H54 (cell line): Measurements from ENCODE around the gene SOX15.

Experiments
- DNase-seq: peaks from one replicate; pipeline ENCODE4 v3.0.0; 2011; ENCODE audit warnings: low spot score, mixed read lengths; ENCODE audit not compliant: insufficient read length
- FAIRE-seq: peaks from 3 replicates; lab custom pipeline; 2011; peaks lifted over from hg19 to GRCh38; lab: Jason Lieb, UNC
- POLR2A ChIP-seq: IDR thresholded peaks from 2 replicates; pipeline ENCODE4 v1.6.1; 2011; ENCODE audit warnings: low read depth, mild to moderate bottlenecking, low read length

Gene SOX15

DNA sequence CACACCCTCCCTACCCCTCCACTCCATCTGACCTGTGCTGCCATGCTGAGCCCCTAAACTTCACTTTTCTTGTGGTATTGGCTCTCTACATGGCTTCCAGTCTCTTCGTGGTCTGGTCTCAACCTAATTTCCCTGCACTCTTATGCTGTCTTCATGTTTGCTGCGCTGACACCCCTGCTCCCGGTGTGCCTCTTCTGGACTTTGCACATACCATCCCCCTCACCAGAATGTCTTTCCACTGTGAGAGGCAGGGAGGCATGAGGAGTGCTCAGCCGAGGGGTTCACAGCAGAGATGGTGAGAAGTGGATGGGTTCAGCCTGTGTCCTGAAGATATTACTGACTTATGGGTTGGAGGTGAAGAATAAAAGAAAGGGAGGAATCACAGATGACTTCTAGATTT lies 38.5 kb downstream of the SOX15 start:
- DNase-seq (no peak), FAIRE-seq (no peak)
- TF ChIP-seq POLR2A = no peak

DNA sequence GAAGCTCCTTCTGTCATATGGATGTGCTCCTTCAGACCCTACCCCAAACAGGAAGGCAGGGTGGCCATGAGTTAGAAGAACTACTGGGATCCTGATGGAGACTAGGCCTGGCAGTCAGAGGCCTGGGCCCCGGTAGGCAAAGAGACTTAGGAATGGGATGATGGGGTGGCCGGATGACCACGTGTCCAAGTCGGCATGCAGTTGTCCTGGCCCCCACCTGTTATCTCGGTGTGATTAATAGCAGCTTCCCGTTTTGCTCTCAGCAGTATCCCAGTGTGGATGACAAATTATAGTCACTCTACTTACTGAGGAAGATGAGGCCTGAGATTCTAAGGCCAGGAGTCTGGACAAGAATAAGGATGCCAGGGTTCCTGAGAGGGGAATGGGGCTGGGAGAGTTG lies 39.5 kb downstream of the SOX15 start:
- TF ChIP-seq POLR2A = no peak
- FAIRE-seq (no peak), DNase-seq (no peak)

DNA sequence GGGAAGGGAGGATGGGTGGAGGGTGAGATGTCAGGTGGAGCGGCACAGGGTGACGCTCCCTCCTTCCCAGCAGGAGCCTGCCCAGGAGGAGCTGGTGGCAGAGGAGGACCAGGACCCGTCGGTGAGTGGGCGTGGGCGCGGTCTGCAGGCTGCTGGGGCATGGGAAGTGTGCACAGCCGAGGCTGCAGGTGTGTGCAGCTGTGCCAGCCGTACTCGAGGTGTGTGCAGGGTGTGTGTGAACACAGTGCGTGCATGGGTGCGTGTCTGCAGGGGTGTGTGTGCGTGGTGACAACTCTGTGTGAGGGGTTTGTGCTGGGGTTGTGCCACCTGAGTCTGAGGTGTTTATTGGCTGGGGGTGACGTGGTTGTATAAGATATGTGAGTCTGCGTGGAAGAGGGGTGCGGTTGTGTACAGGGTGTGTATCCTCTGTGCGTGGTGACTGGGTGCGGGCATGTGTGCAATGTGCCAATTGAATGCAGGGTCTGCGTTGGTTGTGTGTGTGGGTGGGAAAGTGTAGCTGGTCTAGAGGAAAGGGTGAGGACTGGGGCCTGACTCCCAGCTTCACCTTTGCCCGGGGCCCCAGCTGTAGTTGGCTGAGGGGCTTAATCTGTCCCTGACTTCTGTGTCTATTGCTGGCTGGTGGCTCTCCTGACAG lies 40.4 kb downstream of the SOX15 start:
- no peak for FAIRE-seq

DNA sequence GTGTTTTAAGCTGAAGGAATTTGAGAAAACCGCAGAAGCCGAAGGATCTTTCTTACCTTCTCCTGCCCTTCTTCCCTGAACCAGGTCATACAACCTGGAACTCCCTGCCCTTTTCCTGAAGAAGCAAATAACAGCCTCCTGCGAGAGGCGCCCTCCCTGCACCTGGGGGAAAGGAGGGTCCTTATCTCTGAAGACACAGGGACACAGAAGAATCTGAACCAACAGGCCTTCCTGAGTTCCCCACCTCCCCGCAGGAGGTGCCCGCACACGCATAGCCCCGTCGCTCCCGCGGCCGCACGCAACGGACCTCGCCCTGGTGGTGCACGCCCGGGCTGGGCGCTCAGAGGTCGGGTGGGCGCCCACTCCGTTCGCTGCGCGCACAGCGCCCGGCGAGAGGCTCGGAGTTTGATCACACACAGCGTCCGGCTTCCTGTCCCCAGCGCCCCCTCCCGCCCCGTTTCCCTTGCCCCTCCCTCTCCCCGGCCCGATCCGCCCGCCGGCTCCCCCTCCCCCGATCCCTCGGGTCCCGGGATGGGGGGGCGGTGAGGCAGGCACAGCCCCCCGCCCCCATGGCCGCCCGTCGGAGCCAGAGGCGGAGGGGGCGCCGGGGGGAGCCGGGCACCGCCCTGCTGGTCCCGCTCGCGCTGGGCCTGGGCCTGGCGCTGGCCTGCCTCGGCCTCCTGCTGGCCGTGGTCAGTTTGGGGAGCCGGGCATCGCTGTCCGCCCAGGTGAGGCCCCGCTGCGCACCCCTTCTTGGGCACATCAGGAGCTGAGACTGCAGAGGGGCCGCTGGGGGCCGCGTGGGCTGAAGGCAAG lies 41.1 kb downstream of the SOX15 start, which contains the start of gene TNFSF12:
Gene TNFSF12, plus strand, starts transcription at position 474 of the 816 bp plus-strand sequence. Its CDS starts 96 bp downstream, at position 570.
- no peak for FAIRE-seq
- peak; percentile 52 for TF ChIP-seq POLR2A
- DNase-seq = peak; percentile 41

More for the DNA sequence above, 40.4 kb downstream of the SOX15 start:
- no peak for DNase-seq
- TF ChIP-seq POLR2A = no peak

DNA sequence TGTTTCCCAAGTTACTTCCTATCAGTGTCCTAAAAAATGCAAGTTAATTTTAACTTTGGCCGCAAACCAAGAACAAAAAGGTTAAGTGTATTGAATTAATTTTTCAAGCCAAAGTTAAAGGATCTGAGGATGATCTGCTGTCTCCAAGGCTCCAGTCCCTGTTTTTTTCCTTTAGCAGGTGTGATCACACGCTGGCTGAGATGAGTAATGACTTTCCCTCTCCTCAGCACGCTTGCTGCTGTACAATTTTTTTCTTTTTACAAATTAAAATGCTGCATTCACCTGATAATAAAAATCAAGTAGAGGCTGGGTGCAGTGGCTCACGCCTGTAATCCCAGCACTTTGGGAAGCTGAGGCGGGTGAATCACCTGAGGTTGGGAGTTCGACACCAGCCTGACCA lies 45.0 kb downstream of the SOX15 start:
- TF ChIP-seq POLR2A = no peak
- FAIRE-seq = no peak
- no peak for DNase-seq

DNA sequence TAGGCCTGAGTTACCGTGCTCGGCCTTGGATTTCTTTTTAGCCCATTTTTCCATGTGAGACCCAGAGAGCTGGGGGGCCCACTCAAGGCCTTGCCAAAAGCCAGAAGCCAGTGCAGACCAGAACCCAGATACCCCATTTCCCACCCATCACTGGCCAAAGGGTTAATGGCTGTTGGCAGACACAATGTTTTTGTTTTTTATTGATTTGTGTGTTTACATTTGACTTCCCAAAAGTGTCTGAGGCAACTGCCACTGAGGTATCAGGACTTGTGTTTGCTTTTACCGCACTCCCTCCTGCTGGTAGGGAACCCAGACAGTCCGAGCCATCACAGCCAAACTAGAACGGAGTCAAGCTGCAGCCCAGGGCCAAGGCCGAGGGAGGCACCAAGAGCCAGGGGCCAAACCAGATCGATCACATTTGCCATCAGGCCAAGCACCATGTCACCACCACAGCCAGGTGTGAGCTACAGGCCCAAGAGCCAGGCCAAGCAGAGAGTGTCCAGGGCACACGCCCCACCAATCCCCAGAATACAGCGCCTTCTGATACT lies 48.7 kb downstream of the SOX15 start:
- DNase-seq (no peak), FAIRE-seq (no peak)
- TF ChIP-seq POLR2A = no peak

DNA sequence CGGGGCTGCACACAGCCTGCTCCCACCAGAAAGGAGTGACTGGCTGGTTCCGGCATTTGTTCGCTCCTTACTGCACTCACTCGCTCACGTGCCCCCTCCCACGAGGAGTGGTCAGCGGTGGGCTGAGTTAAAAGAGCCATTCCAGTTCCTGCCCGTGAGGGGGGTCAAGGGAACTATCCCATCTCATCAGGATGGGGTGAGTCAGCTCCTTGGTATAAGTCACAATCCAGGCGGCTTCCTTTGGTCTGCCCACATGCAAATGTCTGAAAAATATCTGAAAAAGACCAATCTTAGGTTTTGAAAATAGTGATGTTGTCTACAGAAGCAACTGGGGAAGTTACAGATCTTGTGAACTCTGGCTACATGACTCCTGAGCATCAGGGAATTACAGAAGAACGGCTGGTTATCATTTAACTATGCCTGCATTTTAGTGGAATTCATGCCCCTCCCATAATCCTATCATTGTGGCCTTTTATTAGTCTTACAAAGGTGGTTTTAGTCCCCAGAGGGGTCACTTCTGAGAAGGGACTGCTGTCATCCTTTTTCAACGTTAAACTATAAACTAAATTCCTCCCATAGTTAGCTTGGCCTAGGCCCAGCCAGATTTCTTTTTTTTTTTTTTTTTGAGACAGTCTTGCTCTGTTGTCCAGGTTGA lies 50.9 kb downstream of the SOX15 start:
- TF ChIP-seq POLR2A = no peak
- FAIRE-seq = no peak
- DNase-seq = no peak
